Activated CD4-positive, alpha-beta T cell treated with anti-CD3 and anti-CD28 coated beads for 36 hours (primary cell): ENCODE results near the gene ARL2. TPM values are rescaled to one million over a fixed set of nuclear protein-coding genes. Genes with fewer than 3 reads are reported as not detected.

ENCODE experiments used
- ATAC-seq: fragments of 200-7000 bp; cut with Tn5 transposase; one replicate; pipeline ENCODE4 v1.10.0; 2021; ENCODE audit warnings: mild to moderate bottlenecking, moderate library complexity
- CTCF ChIA-PET: fragments of 350-600 bp; sonication (Branson Sonifier 250); formaldehyde crosslinking; loops from one replicate; lab custom pipeline; 2021; ENCODE audit warnings: antibody characterized with exemption; lab: Charles Lee
- POLR2A ChIA-PET: fragments of 350-600 bp; sonication (Branson Sonifier 250); formaldehyde crosslinking; loops from one replicate; lab custom pipeline; 2021; ENCODE audit warnings: antibody characterized with exemption, inconsistent platforms; lab: Charles Lee
- DNase-seq: peaks from one replicate; pipeline ENCODE4 v3.0.0-alpha.2; 2020
- H3K27ac Mint-ChIP-seq: one replicate; pipeline ENCODE4 v1.8.0; 2021; ENCODE audit warnings: mixed read lengths
- H3K27me3 Mint-ChIP-seq: one replicate; pipeline ENCODE4 v1.8.0; 2021; ENCODE audit warnings: mixed read lengths
- H3K36me3 Mint-ChIP-seq: one replicate; pipeline ENCODE4 v1.8.0; 2021; ENCODE audit warnings: low read depth, mixed read lengths
- H3K4me1 Mint-ChIP-seq: one replicate; pipeline ENCODE4 v1.8.0; 2021; ENCODE audit warnings: mixed read lengths
- H3K4me3 Mint-ChIP-seq: one replicate; pipeline ENCODE4 v1.8.0; 2021; ENCODE audit warnings: mild to moderate bottlenecking, moderate library complexity, mixed read lengths
- H3K9me3 Mint-ChIP-seq: one replicate; pipeline ENCODE4 v1.8.0; 2021; ENCODE audit warnings: low read depth, mixed read lengths
- intact Hi-C, 2 experiments: fragments of 100-400 bp; cut with DNase I in 1 of 2; cut with micrococcal nuclease in 1 of 2; formaldehyde crosslinking; loops; one replicate each; pipeline versions ENCODE4 v1.14.2 to v1.15.1; 2022 to 2024; cut with DNase I, micrococcal nuclease
- microRNA-seq: library from miRNA; unstranded; fragments of <30 nt; microRNA quantifications from one replicate; pipeline ENCODE4 v1.2.0, GENCODE V29; 2021; ENCODE audit warnings: borderline replicate concordance
- total RNA-seq, 2 experiments: library from RNA; stranded (reverse); gene quantifications; one replicate each; pipeline ENCODE4 v1.2.3, GENCODE V29; 2021

ARL2 gene
- total RNA-seq, 2 experiments from 2014 or later, result 89.6 to 109 TPM

DNA sequence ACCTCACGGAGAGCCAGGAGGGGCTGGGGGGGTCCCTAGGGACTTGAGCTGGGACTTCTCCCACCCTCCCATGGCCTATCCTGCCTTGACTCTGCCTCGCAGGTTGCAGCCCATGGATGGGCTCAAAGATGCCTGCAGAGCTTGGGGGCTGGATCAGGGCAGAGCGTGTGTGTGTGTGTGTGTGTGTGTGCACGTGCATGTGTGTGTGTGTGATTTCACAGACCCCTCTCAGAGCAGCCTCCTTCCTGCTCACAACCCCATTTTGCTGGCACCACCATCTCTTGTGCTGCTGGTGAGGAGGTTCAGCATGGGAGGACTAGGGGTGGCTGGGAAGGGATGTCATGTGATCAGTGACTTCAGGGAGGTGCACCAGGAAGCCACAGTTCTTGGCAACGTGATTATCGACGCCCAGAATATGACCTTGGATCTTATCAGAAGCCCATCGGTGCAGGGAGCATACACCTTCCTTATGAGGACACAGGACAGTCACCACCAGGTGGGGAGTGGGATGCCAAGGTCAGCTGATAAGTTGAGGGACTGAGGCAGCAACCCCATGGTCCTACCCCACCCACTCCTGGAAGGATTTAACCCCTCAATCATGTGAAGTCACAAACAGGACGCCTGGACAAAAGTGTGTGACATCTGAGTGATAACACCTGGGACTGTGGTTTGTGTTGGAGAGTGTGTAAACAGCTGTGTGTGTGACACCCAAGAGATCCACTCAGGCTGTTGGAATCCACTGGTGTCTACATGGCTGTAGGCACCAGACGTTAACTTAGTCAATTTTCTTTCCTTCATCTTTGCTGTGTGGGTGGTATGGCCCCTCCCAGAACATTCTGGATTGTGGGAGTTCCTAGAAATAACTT lies 46.2 kb downstream of the ARL2 start:
- H3K27me3 Mint-ChIP-seq, result no peaks in the 10 kb centered on the region
- H3K36me3 Mint-ChIP-seq, result no peaks in the 10 kb centered on the region
- intact Hi-C loops, result no loop called here
- no peak for ATAC-seq
- H3K4me1 Mint-ChIP-seq, result peaks cover 4% of the 10 kb centered on the region
- no peak overlapping the region for H3K4me3 Mint-ChIP-seq
- H3K27ac Mint-ChIP-seq, result no peak overlapping the region
- H3K9me3 Mint-ChIP-seq, result no peaks in the 10 kb centered on the region
- no peak for DNase-seq
- POLR2A ChIA-PET, result no interaction called here
- CTCF ChIA-PET, result no interaction called here

DNA sequence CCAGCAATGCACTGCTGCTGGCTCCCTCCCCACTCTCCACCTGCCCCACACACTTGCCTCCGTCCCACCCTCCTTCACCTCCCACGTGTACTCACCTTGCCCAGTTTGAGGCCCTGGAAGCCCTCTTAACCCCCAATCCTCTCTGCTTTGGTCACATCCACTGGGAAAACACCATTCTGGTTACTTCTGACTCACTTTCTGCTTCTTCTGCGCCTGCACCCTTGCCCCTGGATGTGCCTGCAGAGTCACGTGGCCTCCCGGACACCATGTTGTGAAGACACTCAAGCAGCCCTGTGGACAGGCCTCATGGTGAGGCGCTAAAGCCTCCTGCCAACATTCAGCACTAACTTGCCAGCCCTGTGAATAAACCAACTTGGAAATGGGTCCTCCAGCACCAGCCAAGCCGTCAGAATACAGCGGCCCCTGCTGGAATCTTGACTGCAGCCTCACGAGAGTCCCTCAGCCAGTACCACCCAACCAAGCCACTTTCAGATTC lies 47.0 kb downstream of the ARL2 start:
- DNase-seq, result peak; percentile 33
- CTCF ChIA-PET, result no interaction called here
- intact Hi-C loops, result no loop called here
- no peaks in the 10 kb centered on the region for H3K9me3 Mint-ChIP-seq
- H3K4me1 Mint-ChIP-seq, result peaks cover 4% of the 10 kb centered on the region
- no peak overlapping the region for H3K27ac Mint-ChIP-seq
- H3K36me3 Mint-ChIP-seq, result no peaks in the 10 kb centered on the region
- POLR2A ChIA-PET, result no interaction called here
- ATAC-seq, result peak; percentile 36
- no peaks in the 10 kb centered on the region for H3K27me3 Mint-ChIP-seq
- H3K4me3 Mint-ChIP-seq, result no peak overlapping the region

DNA sequence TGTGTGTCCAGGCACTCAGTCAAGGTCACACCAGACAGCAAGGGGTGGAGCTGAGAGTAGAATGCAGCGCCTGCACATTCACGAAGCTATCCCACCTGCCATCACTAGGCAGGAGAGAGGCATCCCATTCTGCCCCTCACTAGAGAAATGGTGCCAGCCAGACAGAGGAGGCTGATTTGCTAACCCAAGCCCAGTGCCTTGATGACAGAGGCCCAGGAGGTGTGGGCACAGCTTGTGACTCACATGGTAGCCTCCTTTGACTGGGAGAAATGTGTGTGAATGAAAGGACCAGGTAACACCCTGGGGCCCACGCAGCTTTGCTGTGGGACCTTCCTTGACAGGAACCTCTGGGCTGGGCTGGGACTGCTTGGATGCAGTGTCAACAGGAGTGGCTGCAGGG lies 49.6 kb downstream of the ARL2 start:
- DNase-seq (no peak), ATAC-seq (peak; percentile 58)
- no peaks in the 10 kb centered on the region for H3K9me3 Mint-ChIP-seq
- peaks cover 4% of the 10 kb centered on the region for H3K4me1 Mint-ChIP-seq
- no peaks in the 10 kb centered on the region for H3K27me3 Mint-ChIP-seq
- H3K27ac Mint-ChIP-seq, result no peak overlapping the region
- H3K4me3 Mint-ChIP-seq, result no peak overlapping the region
- ChIA-PET CTCF (interaction anchor here (0.7 kb wide), 1 partner anchor 53 kb away, joined by 3 read pairs; no protein-coding TSS in a partner anchor), POLR2A (interaction anchor here (0.6 to 1.4 kb wide), 2 partner anchors 13 to 17 kb away, joined by 3 to 7 read pairs; no protein-coding TSS in a partner anchor)
- intact Hi-C loops, result no loop called here
- no peaks in the 10 kb centered on the region for H3K36me3 Mint-ChIP-seq

DNA sequence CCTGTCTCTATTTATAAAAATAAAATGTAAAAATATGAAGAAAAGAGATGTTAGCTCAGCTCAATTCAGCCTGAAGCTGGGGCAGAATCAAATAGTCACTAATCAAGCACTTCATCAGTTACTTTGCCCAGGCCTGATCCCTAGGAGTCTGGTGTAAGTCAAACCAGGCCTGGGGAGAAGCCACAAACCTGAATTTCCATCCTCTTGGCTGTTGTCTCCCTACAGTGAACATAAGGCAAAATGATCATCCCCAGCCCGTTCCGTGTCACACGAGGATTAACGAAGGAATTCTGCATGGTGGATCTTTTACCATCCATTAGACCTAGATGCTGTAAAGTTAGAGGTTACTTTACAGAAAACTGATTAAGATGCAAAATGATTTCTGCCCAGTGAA lies 50.9 kb downstream of the ARL2 start:
- ChIA-PET POLR2A (interaction anchor here (1.4 kb wide), 1 partner anchor 12 kb away, joined by 3 read pairs; no protein-coding TSS in a partner anchor), CTCF (interaction anchor here (0.6 to 0.9 kb wide), 2 partner anchors 75 to 265 kb away, joined by 3 read pairs; no protein-coding TSS in a partner anchor)

DNA sequence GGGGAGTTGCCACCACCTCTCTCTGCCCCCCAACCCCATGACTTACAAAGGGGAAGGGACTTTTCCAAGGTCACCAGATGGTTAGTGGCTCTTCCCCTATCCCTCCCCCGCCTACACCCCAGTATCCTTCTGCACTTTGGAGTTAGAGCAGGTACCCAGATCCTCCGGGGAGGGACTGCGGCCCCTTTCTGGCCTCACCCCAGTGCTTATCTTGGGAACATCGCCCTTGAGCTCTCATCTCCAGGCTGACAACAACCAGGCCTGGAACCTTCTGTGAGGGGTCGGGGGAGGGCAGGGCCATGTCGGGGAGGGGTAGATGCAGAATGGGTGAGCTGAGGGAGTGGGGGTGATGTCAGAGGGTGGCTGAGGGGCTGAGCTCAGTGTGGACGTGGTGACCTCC lies 51.9 kb downstream of the ARL2 start:
- Mint-ChIP-seq H3K4me1 (peaks cover 2% of the 10 kb centered on the region), H3K27ac (no peak overlapping the region), H3K4me3 (no peak overlapping the region), H3K36me3 (no peaks in the 10 kb centered on the region), H3K9me3 (no peaks in the 10 kb centered on the region), H3K27me3 (no peaks in the 10 kb centered on the region)
- no peak for DNase-seq
- ChIA-PET POLR2A (no interaction called here), CTCF (no interaction called here)
- intact Hi-C loops, result no loop called here
- no peak for ATAC-seq

More for the DNA sequence above, 50.9 kb downstream of the ARL2 start:
- Mint-ChIP-seq H3K9me3 (no peaks in the 10 kb centered on the region), H3K4me3 (no peak overlapping the region), H3K4me1 (peaks cover 4% of the 10 kb centered on the region), H3K27me3 (no peaks in the 10 kb centered on the region), H3K27ac (no peak overlapping the region), H3K36me3 (no peaks in the 10 kb centered on the region)
- ATAC-seq (no peak), DNase-seq (no peak)
- intact Hi-C loops, result no loop called here

DNA sequence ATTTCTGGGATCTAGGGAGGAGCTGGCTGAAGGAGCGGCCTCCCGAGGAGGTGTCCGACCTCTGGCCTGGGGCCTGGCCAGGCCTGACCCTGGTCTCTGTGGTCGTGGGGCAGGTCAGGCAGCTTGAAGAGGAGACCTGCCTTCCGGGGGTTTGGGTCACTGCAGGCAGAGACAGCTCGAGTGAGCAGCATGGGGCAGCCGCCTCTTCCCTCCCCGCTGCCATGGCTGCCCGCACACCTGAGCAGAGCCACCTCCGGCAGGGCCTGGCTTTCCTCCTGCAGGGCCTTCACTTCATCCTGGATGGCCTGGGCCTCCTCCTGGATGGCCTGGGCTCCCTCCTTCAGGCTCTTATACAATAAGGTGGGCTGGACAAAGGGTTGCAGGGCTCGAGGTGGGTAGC lies 52.4 kb downstream of the ARL2 start:
- CTCF ChIA-PET, result no interaction called here
- no peak overlapping the region for H3K27ac Mint-ChIP-seq
- H3K4me3 Mint-ChIP-seq, result no peak overlapping the region
- H3K27me3 Mint-ChIP-seq, result no peaks in the 10 kb centered on the region
- no peaks in the 10 kb centered on the region for H3K9me3 Mint-ChIP-seq
- no peaks in the 10 kb centered on the region for H3K36me3 Mint-ChIP-seq
- H3K4me1 Mint-ChIP-seq, result no peaks in the 10 kb centered on the region
- POLR2A ChIA-PET, result no interaction called here
- ATAC-seq (no peak), DNase-seq (no peak)
- intact Hi-C loops, result no loop called here

DNA sequence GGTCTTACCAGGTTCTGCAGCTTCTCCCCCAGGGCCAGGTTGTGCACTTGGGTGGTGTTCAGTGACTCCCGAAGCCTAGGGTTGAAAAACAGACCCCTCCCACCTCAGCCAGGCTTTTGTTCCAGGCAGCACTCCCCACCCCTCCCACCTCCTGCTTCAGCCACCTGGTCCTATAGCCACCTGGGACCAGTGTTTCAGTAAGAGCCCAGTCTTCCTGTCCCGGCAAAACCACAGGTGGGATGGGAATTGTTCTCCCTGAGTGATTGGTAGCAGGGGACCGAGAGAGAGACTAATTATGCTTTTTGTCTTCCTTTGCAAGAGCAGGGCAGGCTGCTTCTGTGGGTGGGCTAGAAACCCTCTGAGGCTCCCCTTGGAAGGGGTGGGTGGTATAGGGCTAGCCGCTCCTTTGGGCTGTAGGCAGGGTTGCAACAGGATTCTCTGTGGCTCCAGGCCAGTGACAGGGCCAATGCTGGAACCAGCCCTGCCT lies 52.9 kb downstream of the ARL2 start:
- DNase-seq (no peak), ATAC-seq (no peak)
- H3K9me3 Mint-ChIP-seq, result no peaks in the 10 kb centered on the region
- ChIA-PET POLR2A (no interaction called here), CTCF (no interaction called here)
- H3K4me1 Mint-ChIP-seq, result no peaks in the 10 kb centered on the region
- H3K27me3 Mint-ChIP-seq, result no peaks in the 10 kb centered on the region
- no peak overlapping the region for H3K4me3 Mint-ChIP-seq
- no peaks in the 10 kb centered on the region for H3K36me3 Mint-ChIP-seq
- no peak overlapping the region for H3K27ac Mint-ChIP-seq
- intact Hi-C loops, result no loop called here

DNA sequence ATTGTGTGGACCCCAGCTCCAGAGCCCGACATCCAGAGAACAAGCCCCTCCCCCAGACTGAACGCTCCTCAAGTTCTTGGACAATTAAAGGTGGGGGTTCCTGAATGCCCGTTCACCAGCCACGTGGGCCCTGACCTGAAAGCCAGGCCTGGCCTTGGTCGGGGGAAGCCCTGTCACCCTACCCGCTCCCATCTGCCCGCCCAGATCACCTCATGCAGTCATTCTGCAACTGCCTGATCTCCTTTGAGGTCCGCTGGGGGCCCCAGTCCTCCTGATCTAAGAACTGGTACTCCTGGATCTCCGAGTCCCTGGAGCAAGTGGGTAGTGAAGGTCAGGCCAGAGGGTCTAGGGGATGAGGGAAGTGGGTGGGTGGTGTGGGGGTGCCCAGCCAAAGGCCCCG lies 53.5 kb downstream of the ARL2 start:
- DNase-seq, result no peak
- Mint-ChIP-seq H3K36me3 (no peaks in the 10 kb centered on the region), H3K4me3 (no peak overlapping the region), H3K27ac (no peak overlapping the region), H3K27me3 (no peaks in the 10 kb centered on the region), H3K4me1 (no peaks in the 10 kb centered on the region), H3K9me3 (no peaks in the 10 kb centered on the region)
- POLR2A ChIA-PET, result no interaction called here
- no peak for ATAC-seq
- intact Hi-C loops, result no loop called here
- CTCF ChIA-PET, result no interaction called here

DNA sequence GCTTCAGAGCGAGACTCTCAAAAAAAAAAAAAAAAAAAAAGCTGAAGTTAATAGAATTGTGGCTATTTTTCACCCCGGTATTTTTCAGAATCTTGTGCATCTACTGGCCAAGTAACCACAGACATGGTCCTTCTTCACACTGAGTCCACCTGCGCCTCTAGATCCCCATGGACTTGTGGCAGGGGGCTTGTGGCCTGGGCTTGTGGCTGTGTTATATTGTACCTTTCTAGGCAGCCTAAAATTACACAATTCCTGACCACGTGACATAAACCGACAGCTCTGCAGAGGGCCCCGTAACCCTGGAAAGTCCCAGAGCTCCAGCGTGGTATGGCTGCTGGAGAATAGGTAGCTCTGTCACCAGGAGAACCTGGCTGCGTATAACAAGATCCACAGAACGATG lies 55.3 kb downstream of the ARL2 start:
- ChIA-PET CTCF (no interaction called here), POLR2A (interaction anchor here (1.4 kb wide), 1 partner anchor 9 kb away, joined by 3 read pairs; no protein-coding TSS in a partner anchor)
- no peaks in the 10 kb centered on the region for H3K36me3 Mint-ChIP-seq
- no peaks in the 10 kb centered on the region for H3K4me1 Mint-ChIP-seq
- intact Hi-C loops, result no loop called here
- no peak for ATAC-seq
- no peaks in the 10 kb centered on the region for H3K9me3 Mint-ChIP-seq
- no peak for DNase-seq
- H3K27me3 Mint-ChIP-seq, result no peaks in the 10 kb centered on the region
- no peak overlapping the region for H3K4me3 Mint-ChIP-seq
- no peak overlapping the region for H3K27ac Mint-ChIP-seq

Small RNA genes within 50 kb of the gene (microRNA-seq; reads per million reads assigned to microRNA genes)
- not detected for gene MIR6879

Other genes starting within 250 kb of the ARL2 start
- 100 to 1,000 TPM; 318 to 362 TPM for gene SF1, start 235.6 kb upstream of the ARL2 start, total RNA-seq
- gene MAP4K2, start 210.9 kb upstream of the ARL2 start, total RNA-seq, result 10 to 100 TPM; 54.0 to 57.3 TPM
- gene MEN1, start 203.6 kb upstream of the ARL2 start, total RNA-seq, result 10 to 100 TPM; 34.8 to 38.5 TPM
- under 1 TPM; 0.28 to 0.39 TPM for gene CDC42BPG, start 169.5 kb upstream of the ARL2 start, total RNA-seq
- gene EHD1, start 135.5 kb upstream of the ARL2 start, total RNA-seq, result 10 to 100 TPM; 71.0 to 73.6 TPM
- gene ATG2A, start 97.0 kb upstream of the ARL2 start, total RNA-seq, result 10 to 100 TPM; 15.8 to 16.7 TPM
- gene PPP2R5B, start 89.5 kb upstream of the ARL2 start, total RNA-seq, result 10 to 100 TPM; 13.2 to 13.5 TPM
- gene GPHA2, start 78.3 kb upstream of the ARL2 start, total RNA-seq, result under 1 TPM in 1 of 2 experiments, not detected in 1; 0.34 TPM
- gene MAJIN, start 42.1 kb upstream of the ARL2 start, total RNA-seq, result 1 to 10 TPM; 1.2 to 1.6 TPM
- not detected for gene BATF2, start 17.2 kb upstream of the ARL2 start, total RNA-seq
- 10 to 100 TPM; 12.1 to 14.2 TPM for gene SNX15, start 13.3 kb downstream of the ARL2 start, total RNA-seq
- gene SAC3D1, start 27.1 kb downstream of the ARL2 start, total RNA-seq, result 10 to 100 TPM; 10.5 to 12.1 TPM
- gene NAALADL1, start 44.4 kb downstream of the ARL2 start, total RNA-seq, result 10 to 100 TPM; 11.7 to 13.6 TPM
- gene CDCA5, start 69.9 kb downstream of the ARL2 start, total RNA-seq, result 100 to 1,000 TPM; 111 to 119 TPM
- gene ZFPL1, start 70.1 kb downstream of the ARL2 start, total RNA-seq, result 10 to 100 TPM; 24.2 to 31.8 TPM
- gene VPS51, start 82.1 kb downstream of the ARL2 start, total RNA-seq, result 100 to 1,000 TPM in 1 of 2 experiments, 10 to 100 TPM in 1; 94.3 to 123 TPM
- 10 to 100 TPM; 17.4 to 18.1 TPM for gene TM7SF2, start 97.7 kb downstream of the ARL2 start, total RNA-seq
- gene ZNHIT2, start 103.5 kb downstream of the ARL2 start, total RNA-seq, result 1 to 10 TPM; 7.1 to 9.7 TPM
- 1,000 to 10,000 TPM; 1,125 to 1,182 TPM for gene FAU, start 108.0 kb downstream of the ARL2 start, total RNA-seq
- 10 to 100 TPM; 58.5 to 62.5 TPM for gene MRPL49, start 108.2 kb downstream of the ARL2 start, total RNA-seq
- 10 to 100 TPM; 24.3 to 31.1 TPM for gene SYVN1, start 120.4 kb downstream of the ARL2 start, total RNA-seq
- not detected for gene SPDYC, start 156.1 kb downstream of the ARL2 start, total RNA-seq
- gene CAPN1, start 167.8 kb downstream of the ARL2 start, total RNA-seq, result 100 to 1,000 TPM; 103 to 125 TPM
- gene POLA2, start 247.8 kb downstream of the ARL2 start, total RNA-seq, result 10 to 100 TPM; 63.1 to 83.3 TPM